ENCODE measurements around the gene QPRT. TPM values are rescaled to one million over a fixed set of nuclear protein-coding genes. Genes with fewer than 3 reads are reported as not detected.
"Not testable (repeated sequence)": the region's sequence is repeated elsewhere in the genome, so short reads cannot be mapped to it uniquely, and the experiment has no call there.

QPRT gene
- total and polyA plus RNA-seq, 2 donors (not counting 1 experiment from before 2014, with no cell fraction given): 27.7 to 94.0 TPM

GRCh38 chr16:29664091-29664921 is 14.7 kb upstream of the QPRT start:
- H3K4me2 ChIP-seq (ENCODE audit: extremely low read depth, insufficient read depth, low read length): no peak overlapping the region
- peaks cover 2% of the 10 kb centered on the region for H3K27me3 ChIP-seq (ENCODE audit: control insufficient read depth, insufficient read depth, low read length)
- no peak for DNase-seq (ENCODE audit: low read depth in 2 of 2)
- H3K79me2 ChIP-seq (ENCODE audit: control insufficient read depth, insufficient read depth, low read length): no peaks in the 10 kb centered on the region
- no peak overlapping the region for H3K9ac ChIP-seq (ENCODE audit: insufficient read depth, low read length)
- H2AFZ ChIP-seq (ENCODE audit: low read length): no peak overlapping the region
- TF ChIP-seq EZH2 (IDR thresholded peaks at IDR 0.05; ENCODE audit: low read length, missing control alignments): no peak
- TF ChIP-seq, protein P1, sequence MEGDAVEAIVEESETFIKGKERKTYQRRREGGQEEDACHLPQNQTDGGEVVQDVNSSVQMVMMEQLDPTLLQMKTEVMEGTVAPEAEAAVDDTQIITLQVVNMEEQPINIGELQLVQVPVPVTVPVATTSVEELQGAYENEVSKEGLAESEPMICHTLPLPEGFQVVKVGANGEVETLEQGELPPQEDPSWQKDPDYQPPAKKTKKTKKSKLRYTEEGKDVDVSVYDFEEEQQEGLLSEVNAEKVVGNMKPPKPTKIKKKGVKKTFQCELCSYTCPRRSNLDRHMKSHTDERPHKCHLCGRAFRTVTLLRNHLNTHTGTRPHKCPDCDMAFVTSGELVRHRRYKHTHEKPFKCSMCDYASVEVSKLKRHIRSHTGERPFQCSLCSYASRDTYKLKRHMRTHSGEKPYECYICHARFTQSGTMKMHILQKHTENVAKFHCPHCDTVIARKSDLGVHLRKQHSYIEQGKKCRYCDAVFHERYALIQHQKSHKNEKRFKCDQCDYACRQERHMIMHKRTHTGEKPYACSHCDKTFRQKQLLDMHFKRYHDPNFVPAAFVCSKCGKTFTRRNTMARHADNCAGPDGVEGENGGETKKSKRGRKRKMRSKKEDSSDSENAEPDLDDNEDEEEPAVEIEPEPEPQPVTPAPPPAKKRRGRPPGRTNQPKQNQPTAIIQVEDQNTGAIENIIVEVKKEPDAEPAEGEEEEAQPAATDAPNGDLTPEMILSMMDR (conservative IDR thresholded peaks at IDR 0.05 in 1 of 2, IDR thresholded peaks at IDR 0.05 in 1 of 2; ENCODE audit: low read depth in 1 of 2, low read length in 2 of 2): no peak
- H3K27ac ChIP-seq (ENCODE audit: insufficient read depth, low read length): no peak overlapping the region
- no peaks in the 10 kb centered on the region for H3K4me1 ChIP-seq (ENCODE audit: control insufficient read depth, extremely low read depth, insufficient read depth, low read length)
- no peaks in the 10 kb centered on the region for H3K9me3 ChIP-seq (ENCODE audit: control insufficient read depth, insufficient read depth, low read depth, low read length)
- no peaks in the 10 kb centered on the region for H3K36me3 ChIP-seq (ENCODE audit: control insufficient read depth, insufficient read depth, low read length)
- no peak overlapping the region for H3K4me3 ChIP-seq (replicated peaks in 1 of 4; ENCODE audit: control extremely low read depth in 1 of 4, insufficient read depth in 1 of 4, low read depth in 3 of 4, low read length in 4 of 4)
- H4K20me1 ChIP-seq (ENCODE audit: control insufficient read depth, extremely low read depth, insufficient read depth, low read length): no peaks in the 10 kb centered on the region

DNA sequence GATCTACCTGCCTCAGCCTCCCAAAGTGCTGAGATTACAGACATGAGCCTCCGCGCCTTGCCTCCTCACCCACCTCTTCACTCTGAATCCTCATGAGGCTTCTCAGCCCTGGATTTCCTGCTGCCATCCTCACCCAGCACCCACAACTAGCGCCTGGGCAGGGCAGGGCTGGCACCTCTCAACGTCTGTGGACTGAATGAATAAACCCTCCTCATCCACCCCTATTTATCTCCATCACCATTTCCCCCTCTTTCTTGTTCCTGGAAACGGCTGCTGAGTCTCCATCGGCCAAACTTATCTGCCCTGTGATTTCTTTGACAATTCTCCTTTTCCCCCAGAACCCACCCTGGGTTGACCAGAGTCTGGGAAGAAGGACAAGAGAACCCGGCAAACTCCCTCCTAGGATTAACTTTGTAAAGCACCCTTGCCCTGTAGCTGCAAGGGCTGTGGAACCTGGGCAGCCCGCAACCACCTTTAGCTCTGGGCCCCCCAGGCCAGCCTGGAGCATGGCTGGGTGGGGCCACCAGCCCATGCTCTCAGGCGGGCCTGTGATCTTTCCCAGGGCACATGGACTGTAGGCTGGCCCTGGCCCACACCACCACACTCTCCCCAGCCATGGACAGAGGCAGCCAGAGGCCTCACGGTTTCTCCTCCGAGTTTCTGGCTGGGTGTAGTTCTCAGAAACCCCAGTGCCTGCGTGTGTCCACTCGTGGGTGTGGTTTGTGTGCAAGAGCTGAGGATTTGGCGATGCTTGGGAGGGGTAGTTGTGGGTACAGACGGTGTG is 13.5 kb upstream of the QPRT start:
- no peak for DNase-seq (ENCODE audit: low read depth in 2 of 2)
- Histone ChIP-seq H3K36me3 (ENCODE audit: control insufficient read depth, insufficient read depth, low read length) (no peaks in the 10 kb centered on the region), H3K27me3 (ENCODE audit: control insufficient read depth, insufficient read depth, low read length) (peaks cover 2% of the 10 kb centered on the region), H3K4me1 (ENCODE audit: control insufficient read depth, extremely low read depth, insufficient read depth, low read length) (no peaks in the 10 kb centered on the region), H3K4me3 (replicated peaks in 1 of 4; ENCODE audit: control extremely low read depth in 1 of 4, insufficient read depth in 1 of 4, low read depth in 3 of 4, low read length in 4 of 4) (no peak overlapping the region), H3K4me2 (ENCODE audit: extremely low read depth, insufficient read depth, low read length) (no peak overlapping the region), H3K79me2 (ENCODE audit: control insufficient read depth, insufficient read depth, low read length) (no peaks in the 10 kb centered on the region), H3K9ac (ENCODE audit: insufficient read depth, low read length) (no peak overlapping the region), H3K9me3 (ENCODE audit: control insufficient read depth, insufficient read depth, low read depth, low read length) (no peaks in the 10 kb centered on the region), H3K27ac (ENCODE audit: insufficient read depth, low read length) (no peak overlapping the region), H4K20me1 (ENCODE audit: control insufficient read depth, extremely low read depth, insufficient read depth, low read length) (no peaks in the 10 kb centered on the region), H2AFZ (ENCODE audit: low read length) (no peak overlapping the region)
- TF ChIP-seq, protein P1 (conservative IDR thresholded peaks at IDR 0.05 in 1 of 2, IDR thresholded peaks at IDR 0.05 in 1 of 2; ENCODE audit: low read depth in 1 of 2, low read length in 2 of 2): no peak
- TF ChIP-seq EZH2 (IDR thresholded peaks at IDR 0.05; ENCODE audit: low read length, missing control alignments): no peak

DNA sequence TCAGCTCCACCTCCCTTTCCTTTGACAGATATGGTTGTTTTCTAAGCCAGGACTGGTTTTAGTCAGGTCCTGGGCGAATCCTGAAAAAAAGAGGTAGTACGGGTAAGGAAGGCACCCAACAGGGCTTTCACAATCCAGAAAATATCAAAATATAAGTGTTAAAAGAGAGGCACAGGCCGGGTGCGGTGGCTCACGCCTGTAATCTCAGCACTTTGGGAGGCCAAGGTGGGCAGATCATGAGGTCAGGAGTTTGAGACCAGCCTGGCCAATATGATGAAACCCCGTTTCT is 11.7 kb upstream of the QPRT start:
- not testable (repeated sequence) for H4K20me1 ChIP-seq (ENCODE audit: control insufficient read depth, extremely low read depth, insufficient read depth, low read length); DNase-seq (ENCODE audit: low read depth in 2 of 2); H3K9ac ChIP-seq (ENCODE audit: insufficient read depth, low read length); H3K9me3 ChIP-seq (ENCODE audit: control insufficient read depth, insufficient read depth, low read depth, low read length); H2AFZ ChIP-seq (ENCODE audit: low read length); H3K27me3 ChIP-seq (ENCODE audit: control insufficient read depth, insufficient read depth, low read length); H3K4me3 ChIP-seq (replicated peaks in 1 of 4; ENCODE audit: control extremely low read depth in 1 of 4, insufficient read depth in 1 of 4, low read depth in 3 of 4, low read length in 4 of 4); H3K27ac ChIP-seq (ENCODE audit: insufficient read depth, low read length); H3K36me3 ChIP-seq (ENCODE audit: control insufficient read depth, insufficient read depth, low read length); H3K4me1 ChIP-seq (ENCODE audit: control insufficient read depth, extremely low read depth, insufficient read depth, low read length); H3K79me2 ChIP-seq (ENCODE audit: control insufficient read depth, insufficient read depth, low read length); H3K4me2 ChIP-seq (ENCODE audit: extremely low read depth, insufficient read depth, low read length)
